ENCODE measurements around the gene ASIC2.

GRCh38 chr17:33297643-33298042 lies 4.5 kb upstream of the ASIC2 start:
- TF ChIP-seq POLR2A (IDR thresholded peaks at IDR 0.05) (no peak), CTCF (IDR thresholded peaks at IDR 0.05) (no peak)

Data from sigmoid colon (tissue), 3 donors.